ENCODE data around the gene PRAC2. TPM values are rescaled to one million over a fixed set of nuclear protein-coding genes. Genes with fewer than 3 reads are reported as not detected.

The PRAC2 gene
- total and polyA plus RNA-seq, 2 of the 8 experiments (the other 6 are each of a cell fraction or from before 2014, with no cell fraction given), result not detected

GRCh38 chr17:48732688-48733629, 10.0 kb downstream of the PRAC2 start (continued):
- no peak for TF ChIP-seq GABPA (IDR thresholded peaks at IDR 0.05; ENCODE audit: borderline replicate concordance, insufficient read depth, low read length)
- TF ChIP-seq SIRT6 (IDR thresholded peaks at IDR 0.05; ENCODE audit: low read length), result no peak

Data from H1 (cell line).